ENCODE measurements around the gene MAPRE2.

MAPRE2 gene

DNA sequence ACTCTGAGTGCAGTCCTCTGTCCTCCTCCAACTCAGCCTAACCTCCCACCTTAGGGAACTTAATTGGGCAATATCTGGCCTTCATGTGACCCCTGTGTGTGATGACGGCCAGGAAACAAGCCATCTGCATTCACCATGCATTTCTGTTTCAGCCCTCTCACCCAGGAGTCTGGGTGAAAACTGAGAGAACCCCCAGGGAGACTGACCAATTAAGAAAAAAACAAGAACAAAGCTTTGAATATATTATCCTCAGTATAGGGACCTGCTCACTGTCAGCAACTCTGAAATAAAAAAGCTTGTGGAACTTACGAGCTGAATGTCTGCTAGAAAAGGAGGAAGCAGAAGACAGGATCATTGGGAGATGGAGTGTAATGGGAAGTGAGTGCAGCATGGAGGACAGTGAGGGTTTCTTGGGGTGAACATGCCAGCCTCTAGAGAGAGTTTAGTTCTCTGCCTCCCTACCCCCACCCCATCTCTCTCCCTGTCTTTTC is 9.5 kb downstream of the MAPRE2 start:
- H2AFZ ChIP-seq (ENCODE audit: low read length): no peak overlapping the region
- peak overlapping the region; percentile 80 for H3K27ac ChIP-seq (ENCODE audit: low read depth, low read length, poor library complexity, severe bottlenecking)
- H3K9me2 ChIP-seq (ENCODE audit: low read depth, low read length): no peaks in the 10 kb centered on the region
- peak overlapping the region; percentile 37; the same call in 1 of the 2 replicates for H3K9ac ChIP-seq (ENCODE audit: low read length)
- H3K9me3 ChIP-seq (ENCODE audit: low read length): no peaks in the 10 kb centered on the region
- H3K4me2 ChIP-seq (ENCODE audit: low read length): peak overlapping the region; percentile 67
- H3F3A ChIP-seq (ENCODE audit: insufficient read depth, low read length): no peaks in the 10 kb centered on the region
- peaks cover 48% of the 10 kb centered on the region for H3K4me1 ChIP-seq (ENCODE audit: insufficient read depth, low read length, severe bottlenecking)
- H3K27me3 ChIP-seq (ENCODE audit: insufficient read depth, low read length): no peaks in the 10 kb centered on the region
- H3K4me3 ChIP-seq (ENCODE audit: low read depth, low read length, poor library complexity, severe bottlenecking): peak overlapping the region; percentile 40
- TF ChIP-seq CTCF (IDR thresholded peaks at IDR 0.05; ENCODE audit: low read length) (no peak), EZH2 (IDR thresholded peaks at IDR 0.05; ENCODE audit: borderline replicate concordance, low read length) (no peak)
- H3K36me3 ChIP-seq (ENCODE audit: insufficient read depth, low read length): peaks cover 19% of the 10 kb centered on the region
- peaks cover 100% of the 10 kb centered on the region for H3K79me2 ChIP-seq (ENCODE audit: insufficient read depth, low read length)
- no peaks in the 10 kb centered on the region for H4K20me1 ChIP-seq (ENCODE audit: insufficient read depth, low read length)

DNA sequence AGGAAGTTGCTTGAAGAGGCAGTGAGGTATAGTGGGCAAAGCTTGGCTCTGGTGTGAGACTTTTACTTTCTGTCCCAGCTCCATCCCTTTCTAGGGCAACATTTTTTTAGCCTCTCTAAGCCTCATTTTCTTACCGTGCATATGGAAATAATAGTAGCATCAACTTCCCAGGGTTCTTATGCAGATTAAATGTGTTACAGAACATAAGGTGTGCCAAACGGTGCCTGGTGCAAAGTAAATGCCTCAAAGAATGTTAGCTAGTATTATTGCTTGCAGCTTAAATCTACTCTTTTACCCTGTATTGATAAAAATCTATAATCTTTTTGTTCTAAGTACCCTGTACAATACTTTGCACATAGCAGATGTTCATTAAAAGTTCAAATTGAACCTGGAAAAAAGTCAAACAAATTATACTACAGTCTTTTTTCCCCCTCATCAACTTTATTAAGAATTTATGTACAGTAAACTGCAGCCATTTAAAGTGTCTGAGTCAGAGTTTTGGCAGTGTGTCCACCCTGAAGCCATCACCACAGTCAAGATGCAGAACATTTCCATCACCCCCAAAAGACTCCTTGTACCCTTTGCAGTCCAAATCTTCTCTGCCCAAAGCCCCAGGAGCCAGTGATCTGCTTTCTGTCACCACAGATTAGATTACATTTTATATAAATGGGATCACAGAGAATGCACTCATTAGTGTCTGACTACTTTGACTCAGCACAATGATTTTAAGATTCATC is 10.6 kb downstream of the MAPRE2 start:
- H3K4me2 ChIP-seq (ENCODE audit: low read length): peak overlapping the region; percentile 67; the same call in 1 of the 2 replicates
- H2AFZ ChIP-seq (ENCODE audit: low read length): no peak overlapping the region
- H3K36me3 ChIP-seq (ENCODE audit: insufficient read depth, low read length): peaks cover 19% of the 10 kb centered on the region
- peaks cover 99% of the 10 kb centered on the region for H3K79me2 ChIP-seq (ENCODE audit: insufficient read depth, low read length)
- H3K9me2 ChIP-seq (ENCODE audit: low read depth, low read length): no peaks in the 10 kb centered on the region
- no peak for TF ChIP-seq CTCF (IDR thresholded peaks at IDR 0.05; ENCODE audit: low read length)
- H3K27me3 ChIP-seq (ENCODE audit: insufficient read depth, low read length): no peaks in the 10 kb centered on the region
- peaks cover 37% of the 10 kb centered on the region for H3K4me1 ChIP-seq (ENCODE audit: insufficient read depth, low read length, severe bottlenecking)
- no peaks in the 10 kb centered on the region for H3K9me3 ChIP-seq (ENCODE audit: low read length)
- no peak overlapping the region for H3K4me3 ChIP-seq (ENCODE audit: low read depth, low read length, poor library complexity, severe bottlenecking)
- no peak overlapping the region for H3K9ac ChIP-seq (ENCODE audit: low read length)
- H4K20me1 ChIP-seq (ENCODE audit: insufficient read depth, low read length): no peaks in the 10 kb centered on the region
- H3F3A ChIP-seq (ENCODE audit: insufficient read depth, low read length): no peaks in the 10 kb centered on the region
- peak overlapping the region; percentile 80 for H3K27ac ChIP-seq (ENCODE audit: low read depth, low read length, poor library complexity, severe bottlenecking)

GRCh38 chr18:35054401-35054800 is 13.2 kb downstream of the MAPRE2 start:
- no peaks in the 10 kb centered on the region for H4K20me1 ChIP-seq (ENCODE audit: insufficient read depth, low read length)
- peaks cover 99% of the 10 kb centered on the region for H3K79me2 ChIP-seq (ENCODE audit: insufficient read depth, low read length)

More at GRCh38 chr18:35054401-35054800, 13.2 kb downstream of the MAPRE2 start:
- no peak overlapping the region for H3K9ac ChIP-seq (ENCODE audit: low read length)
- no peak overlapping the region for H3K4me3 ChIP-seq (ENCODE audit: low read depth, low read length, poor library complexity, severe bottlenecking)
- no peaks in the 10 kb centered on the region for H3K27me3 ChIP-seq (ENCODE audit: insufficient read depth, low read length)
- no peak overlapping the region for H3K27ac ChIP-seq (ENCODE audit: low read depth, low read length, poor library complexity, severe bottlenecking)
- no peak overlapping the region for H2AFZ ChIP-seq (ENCODE audit: low read length)
- H3F3A ChIP-seq (ENCODE audit: insufficient read depth, low read length): no peaks in the 10 kb centered on the region
- peaks cover 16% of the 10 kb centered on the region for H3K36me3 ChIP-seq (ENCODE audit: insufficient read depth, low read length)
- no peaks in the 10 kb centered on the region for H3K9me2 ChIP-seq (ENCODE audit: low read depth, low read length)
- peaks cover 23% of the 10 kb centered on the region for H3K4me1 ChIP-seq (ENCODE audit: insufficient read depth, low read length, severe bottlenecking)
- H3K4me2 ChIP-seq (ENCODE audit: low read length): no peak overlapping the region
- TF ChIP-seq EZH2 (IDR thresholded peaks at IDR 0.05; ENCODE audit: borderline replicate concordance, low read length) (no peak), CTCF (IDR thresholded peaks at IDR 0.05; ENCODE audit: low read length) (no peak)
- no peaks in the 10 kb centered on the region for H3K9me3 ChIP-seq (ENCODE audit: low read length)

Measured in OCI-LY1 (cell line).